Mesenchymal stem cell (in vitro differentiated cells and primary cell): Measurements from ENCODE around the gene NDOR1.

Experiments used
- DNase-seq: peaks from one replicate; pipeline ENCODE4 v3.0.0-alpha.2; 2013
- H2AFZ ChIP-seq: one replicate; pipeline ENCODE4 v1.6.1; 2013; ENCODE audit warnings: low read depth, mild to moderate bottlenecking, control low read depth, inconsistent platforms, low read length, moderate library complexity
- H2AK5ac ChIP-seq: 2 replicates; pipeline ENCODE4 v1.6.1; 2013; ENCODE audit warnings: low read length, moderate library complexity, mild to moderate bottlenecking, inconsistent platforms; ENCODE audit not compliant: severe bottlenecking
- H2BK120ac ChIP-seq: one replicate; pipeline ENCODE4 v1.6.1; 2013; ENCODE audit warnings: low read depth, mild to moderate bottlenecking, inconsistent platforms, low read length, moderate library complexity
- H2BK12ac ChIP-seq, 2 experiments: one replicate each; pipeline ENCODE4 v1.6.1; 2013; ENCODE audit warnings: inconsistent platforms in 2 of 2, low read length in 2 of 2, mild to moderate bottlenecking in 2 of 2, moderate library complexity in 2 of 2, control low read depth in 1 of 2
- H2BK15ac ChIP-seq: one replicate; pipeline ENCODE4 v1.6.1; 2013; ENCODE audit warnings: mild to moderate bottlenecking, low read depth, inconsistent platforms; ENCODE audit not compliant: poor library complexity, severe bottlenecking
- H2BK5ac ChIP-seq: 2 replicates; pipeline ENCODE4 v1.6.1; 2013; ENCODE audit warnings: low read depth, mild to moderate bottlenecking, low read length, control low read depth, inconsistent platforms; ENCODE audit not compliant: poor library complexity, severe bottlenecking
- H3K14ac ChIP-seq, 2 experiments: one replicate each; pipeline ENCODE4 v1.6.1; 2013; ENCODE audit warnings: inconsistent platforms in 2 of 2, low read length in 2 of 2, control low read depth in 1 of 2, mild to moderate bottlenecking in 1 of 2, moderate library complexity in 1 of 2
- H3K18ac ChIP-seq, 2 experiments: one replicate each; pipeline ENCODE4 v1.6.1; 2013; ENCODE audit warnings: inconsistent platforms in 2 of 2, low read length in 2 of 2, control low read depth in 1 of 2, low read depth in 1 of 2, mild to moderate bottlenecking in 1 of 2
- H3K23ac ChIP-seq, 2 experiments: one replicate each; pipeline ENCODE4 v1.6.1; 2013; ENCODE audit warnings: inconsistent platforms in 2 of 2, low read length in 2 of 2, mild to moderate bottlenecking in 2 of 2, moderate library complexity in 2 of 2, control low read depth in 1 of 2
- H3K27ac ChIP-seq: 2 replicates; pipeline ENCODE4 v1.5.1; 2013; ENCODE audit warnings: mild to moderate bottlenecking, moderate library complexity, low read length, control low read depth, inconsistent platforms; ENCODE audit not compliant: poor library complexity, severe bottlenecking
- H3K27me3 ChIP-seq, 2 experiments: 2 replicates each; pipeline versions ENCODE4 v1.6.1 to v1.7.0; 2013; ENCODE audit warnings: low read length in 2 of 2, mild to moderate bottlenecking in 2 of 2, moderate library complexity in 2 of 2, control low read depth in 1 of 2, inconsistent platforms in 1 of 2; ENCODE audit not compliant: control insufficient read depth in 1 of 2, insufficient read depth in 1 of 2
- H3K36me3 ChIP-seq, 2 experiments: 2 replicates each; pipeline versions ENCODE4 v1.6.1 to v1.7.0; 2013; ENCODE audit warnings: low read length in 2 of 2, control low read depth in 1 of 2, inconsistent platforms in 1 of 2, low read depth in 1 of 2, mild to moderate bottlenecking in 1 of 2; ENCODE audit not compliant: insufficient read depth in 2 of 2, control insufficient read depth in 1 of 2
- H3K4ac ChIP-seq, 2 experiments: one replicate each; pipeline ENCODE4 v1.6.1; 2013; ENCODE audit warnings: inconsistent platforms in 2 of 2, low read length in 2 of 2, mild to moderate bottlenecking in 2 of 2, moderate library complexity in 2 of 2, control low read depth in 1 of 2, low read depth in 1 of 2
- H3K4me1 ChIP-seq: 2 replicates; pipeline ENCODE4 v1.6.1; 2013; ENCODE audit warnings: low read depth, low read length, control low read depth; ENCODE audit not compliant: control insufficient read depth, insufficient read depth
- H3K4me2 ChIP-seq: 2 replicates; pipeline ENCODE4 v1.6.1; 2013; ENCODE audit warnings: low read length, mild to moderate bottlenecking, inconsistent platforms; ENCODE audit not compliant: poor library complexity, severe bottlenecking
- H3K4me3 ChIP-seq, 2 experiments: 2 replicates each; pipeline versions ENCODE4 v1.5.1 to v1.7.0; 2013; ENCODE audit warnings: low read length in 2 of 2, mild to moderate bottlenecking in 2 of 2, control low read depth in 1 of 2, low read depth in 1 of 2; ENCODE audit not compliant: insufficient read depth in 1 of 2
- H3K79me1 ChIP-seq: replicated peaks from 2 replicates; pipeline ENCODE4 v1.6.1; 2013; ENCODE audit warnings: mild to moderate bottlenecking, control low read depth, low read length, inconsistent platforms; ENCODE audit not compliant: poor library complexity, severe bottlenecking
- H3K9ac ChIP-seq: 2 replicates; pipeline ENCODE4 v1.7.0; 2013; ENCODE audit warnings: mild to moderate bottlenecking, low read length, moderate library complexity
- H3K9me3 ChIP-seq: 2 replicates; pipeline ENCODE4 v1.7.0; 2013; ENCODE audit warnings: mild to moderate bottlenecking, low read length; ENCODE audit not compliant: control insufficient read depth
- H4K8ac ChIP-seq: one replicate; pipeline ENCODE4 v1.6.1; 2013; ENCODE audit warnings: inconsistent platforms, mild to moderate bottlenecking, low read length, moderate library complexity
- H4K91ac ChIP-seq: one replicate; pipeline ENCODE4 v1.6.1; 2013; ENCODE audit warnings: mild to moderate bottlenecking, low read length, inconsistent platforms
- WGBS: methylation state at CpG from one replicate; pipeline ENCODE4 v1.1.7; 2013; ENCODE audit warnings: mixed read lengths; 5-methylcytosine and 5-hydroxymethylcytosine counted together

Gene NDOR1

GRCh38 chr9:137233143-137233980 lies 27.9 kb downstream of the NDOR1 start:
- H3K9ac ChIP-seq = no peak overlapping the region
- H4K8ac ChIP-seq = no peak overlapping the region
- peaks cover 27% of the 10 kb centered on the region for H3K4me1 ChIP-seq
- no peak for DNase-seq
- WGBS = 88% methylated on average over 34 of the region's 40 CpGs
- H3K14ac ChIP-seq = no peak overlapping the region
- no peak overlapping the region for H2BK12ac ChIP-seq
- H2AFZ ChIP-seq = no peak overlapping the region
- no peak overlapping the region for H2BK15ac ChIP-seq
- no peak overlapping the region for H2BK5ac ChIP-seq
- no peak overlapping the region for H3K18ac ChIP-seq
- no peak overlapping the region for H3K4me2 ChIP-seq
- H3K9me3 ChIP-seq = no peaks in the 10 kb centered on the region
- no peak overlapping the region for H3K27ac ChIP-seq
- no peak overlapping the region for H3K4ac ChIP-seq
- no peak overlapping the region for H2BK120ac ChIP-seq
- H3K79me1 ChIP-seq = peaks cover 14% of the 10 kb centered on the region
- no peak overlapping the region for H3K4me3 ChIP-seq
- no peak overlapping the region for H2AK5ac ChIP-seq
- H4K91ac ChIP-seq = no peak overlapping the region
- no peak overlapping the region for H3K23ac ChIP-seq
- peaks cover 0 to 68% of the 10 kb centered on the region in 2 experiments for H3K27me3 ChIP-seq
- peaks cover 0 to 3% of the 10 kb centered on the region in 2 experiments for H3K36me3 ChIP-seq

GRCh38 chr9:137234055-137234697 lies 28.7 kb downstream of the NDOR1 start:
- Histone ChIP-seq H4K91ac (peak overlapping the region; percentile 6), H3K27me3 (peaks cover 0 to 60% of the 10 kb centered on the region in 2 experiments), H2AFZ (no peak overlapping the region), H2AK5ac (no peak overlapping the region), H3K9me3 (no peaks in the 10 kb centered on the region), H3K36me3 (peaks cover 0 to 3% of the 10 kb centered on the region in 2 experiments), H3K79me1 (peaks cover 21% of the 10 kb centered on the region), H3K18ac (no peak overlapping the region), H3K9ac (no peak overlapping the region), H3K4me1 (peaks cover 35% of the 10 kb centered on the region), H2BK15ac (no peak overlapping the region), H3K14ac (no peak overlapping the region), H2BK120ac (no peak overlapping the region), H2BK12ac (no peak overlapping the region), H3K4me2 (no peak overlapping the region), H3K4ac (no peak overlapping the region), H3K4me3 (no peak overlapping the region), H2BK5ac (no peak overlapping the region), H3K27ac (no peak overlapping the region), H4K8ac (no peak overlapping the region), H3K23ac (no peak overlapping the region)
- WGBS = 89% methylated on average over 39 of the region's 40 CpGs
- no peak for DNase-seq

- Histone ChIP-seq H2BK15ac (no peak overlapping the region), H3K27ac (no peak overlapping the region), H3K9me3 (no peaks in the 10 kb centered on the region), H3K9ac (no peak overlapping the region), H3K27me3 (peaks cover 0 to 53% of the 10 kb centered on the region in 2 experiments), H2BK120ac (no peak overlapping the region), H3K4me1 (peaks cover 36% of the 10 kb centered on the region), H2AFZ (no peak overlapping the region), H2AK5ac (no peak overlapping the region), H3K79me1 (peaks cover 21% of the 10 kb centered on the region), H2BK5ac (no peak overlapping the region), H4K8ac (no peak overlapping the region), H3K36me3 (peaks cover 0 to 3% of the 10 kb centered on the region in 2 experiments), H3K23ac (no peak overlapping the region), H3K4me2 (no peak overlapping the region), H3K18ac (no peak overlapping the region), H3K4ac (no peak overlapping the region), H2BK12ac (no peak overlapping the region), H4K91ac (no peak overlapping the region), H3K4me3 (no peak overlapping the region), H3K14ac (no peak overlapping the region)
- no peak for DNase-seq
- 87% methylated on average over 17 of the region's 18 CpGs for WGBS
Observed at GRCh38 chr9:137234758-137235423, 29.4 kb downstream of the NDOR1 start.
